ENCODE results near the gene PNPLA7.

GRCh38 chr9:137463931-137464290 lies 86.3 kb downstream of the PNPLA7 start:
- TF ChIP-seq CTCF (conservative IDR thresholded peaks at IDR 0.05; ENCODE audit: low read length) (no peak), EZH2phosphoT487 (IDR thresholded peaks at IDR 0.05; ENCODE audit: borderline replicate concordance, low read depth, low read length) (no peak)
